Parathyroid adenoma (tissue), 2 donors: ENCODE measurements around the gene METTL27.
"Not testable (repeated sequence)": the region's sequence is repeated elsewhere in the genome, so short reads cannot be mapped to it uniquely, and the experiment has no call there.

Experiments used
- H2AFZ ChIP-seq: fragments of 300-600 bp; sonication (generic); one replicate; pipeline ENCODE4 v1.7.0; 2017; ENCODE audit warnings: antibody characterized with exemption, mild to moderate bottlenecking
- H3K27ac ChIP-seq: fragments of 300-600 bp; sonication (generic); one replicate; pipeline ENCODE4 v1.7.0; 2017
- H3K27me3 ChIP-seq: fragments of 300-600 bp; sonication (generic); one replicate; pipeline ENCODE4 v1.7.0; 2017; ENCODE audit warnings: low read length; ENCODE audit not compliant: control insufficient read depth, insufficient read depth
- H3K36me3 ChIP-seq: fragments of 300-600 bp; sonication (generic); one replicate; pipeline ENCODE4 v1.7.0; 2017; ENCODE audit warnings: low read length; ENCODE audit not compliant: control insufficient read depth, insufficient read depth
- H3K4me1 ChIP-seq: fragments of 300-600 bp; sonication (generic); one replicate; pipeline ENCODE4 v1.7.0; 2017; ENCODE audit warnings: control low read depth
- H3K4me2 ChIP-seq: fragments of 300-600 bp; sonication (generic); one replicate; pipeline ENCODE4 v1.7.0; 2017; ENCODE audit warnings: low read length
- H3K4me3 ChIP-seq: fragments of 300-600 bp; sonication (generic); one replicate; pipeline ENCODE4 v1.7.0; 2017; ENCODE audit warnings: low read depth, low read length
- H3K79me2 ChIP-seq: fragments of 300-600 bp; sonication (generic); one replicate; pipeline ENCODE4 v1.7.0; 2017; ENCODE audit warnings: control low read depth
- H3K9ac ChIP-seq: fragments of 300-600 bp; sonication (generic); one replicate; pipeline ENCODE4 v1.7.0; 2017; ENCODE audit warnings: mild to moderate bottlenecking
- H3K9me3 ChIP-seq: fragments of 300-600 bp; sonication (generic); one replicate; pipeline ENCODE4 v1.7.0; 2017; ENCODE audit warnings: low read length; ENCODE audit not compliant: control insufficient read depth
- TF ChIP-seq, protein P1 (sequence below): fragments of 300-600 bp; sonication (generic); IDR thresholded peaks from one replicate; pipeline ENCODE4 v1.7.0; 2017; ENCODE audit warnings: antibody characterized with exemption, mild to moderate bottlenecking
- donor health status: primary hyperparathyroidism.

Gene METTL27

DNA sequence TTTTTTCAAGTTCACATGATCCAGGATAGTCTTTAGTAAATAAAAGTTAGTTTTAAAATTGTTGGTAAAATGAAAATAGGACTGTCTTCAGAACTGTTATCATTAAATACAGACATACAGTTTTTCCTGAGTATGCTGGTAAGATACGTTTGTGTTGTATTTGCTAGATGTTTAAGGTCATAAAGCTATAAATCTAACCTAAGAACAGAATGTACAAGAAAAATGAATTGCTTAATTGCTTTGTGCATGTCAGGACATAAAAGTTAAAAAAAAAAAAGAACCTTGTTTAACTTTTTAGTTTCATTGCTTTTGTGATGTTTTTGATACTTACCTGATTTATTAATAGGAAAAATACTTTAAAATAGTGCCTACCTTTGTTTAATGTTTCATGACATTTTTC, 40.7 kb downstream of the METTL27 start:
- Histone ChIP-seq H3K9ac (no peak overlapping the region), H3K4me1 (no peaks in the 10 kb centered on the region), H3K4me2 (no peak overlapping the region), H2AFZ (no peak overlapping the region), H3K4me3 (no peak overlapping the region), H3K79me2 (no peaks in the 10 kb centered on the region), H3K9me3 (no peaks in the 10 kb centered on the region), H3K36me3 (no peaks in the 10 kb centered on the region), H3K27ac (no peak overlapping the region), H3K27me3 (no peaks in the 10 kb centered on the region)
- TF ChIP-seq, protein P1, sequence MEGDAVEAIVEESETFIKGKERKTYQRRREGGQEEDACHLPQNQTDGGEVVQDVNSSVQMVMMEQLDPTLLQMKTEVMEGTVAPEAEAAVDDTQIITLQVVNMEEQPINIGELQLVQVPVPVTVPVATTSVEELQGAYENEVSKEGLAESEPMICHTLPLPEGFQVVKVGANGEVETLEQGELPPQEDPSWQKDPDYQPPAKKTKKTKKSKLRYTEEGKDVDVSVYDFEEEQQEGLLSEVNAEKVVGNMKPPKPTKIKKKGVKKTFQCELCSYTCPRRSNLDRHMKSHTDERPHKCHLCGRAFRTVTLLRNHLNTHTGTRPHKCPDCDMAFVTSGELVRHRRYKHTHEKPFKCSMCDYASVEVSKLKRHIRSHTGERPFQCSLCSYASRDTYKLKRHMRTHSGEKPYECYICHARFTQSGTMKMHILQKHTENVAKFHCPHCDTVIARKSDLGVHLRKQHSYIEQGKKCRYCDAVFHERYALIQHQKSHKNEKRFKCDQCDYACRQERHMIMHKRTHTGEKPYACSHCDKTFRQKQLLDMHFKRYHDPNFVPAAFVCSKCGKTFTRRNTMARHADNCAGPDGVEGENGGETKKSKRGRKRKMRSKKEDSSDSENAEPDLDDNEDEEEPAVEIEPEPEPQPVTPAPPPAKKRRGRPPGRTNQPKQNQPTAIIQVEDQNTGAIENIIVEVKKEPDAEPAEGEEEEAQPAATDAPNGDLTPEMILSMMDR, result no peak

GRCh38 chr7:73799282-73800141, 42.8 kb downstream of the METTL27 start:
- Histone ChIP-seq H3K79me2 (no peaks in the 10 kb centered on the region), H3K9ac (no peak overlapping the region), H3K27ac (no peak overlapping the region), H3K27me3 (no peaks in the 10 kb centered on the region), H3K4me2 (no peak overlapping the region), H2AFZ (no peak overlapping the region), H3K9me3 (no peaks in the 10 kb centered on the region), H3K4me1 (no peaks in the 10 kb centered on the region), H3K36me3 (no peaks in the 10 kb centered on the region), H3K4me3 (no peak overlapping the region)
- TF ChIP-seq, protein P1, result no peak

GRCh38 chr7:73797176-73797575, 45.1 kb downstream of the METTL27 start:
- H3K4me2 ChIP-seq, H2AFZ ChIP-seq, H3K79me2 ChIP-seq, H3K9ac ChIP-seq, H3K4me3 ChIP-seq, H3K27ac ChIP-seq, H3K9me3 ChIP-seq, H3K27me3 ChIP-seq, H3K36me3 ChIP-seq: not testable (repeated sequence)
- H3K4me1 ChIP-seq, result peaks cover 13% of the 10 kb centered on the region

- not testable (repeated sequence) for H3K4me3 ChIP-seq
Observed at GRCh38 chr7:73796656-73797055, 45.7 kb downstream of the METTL27 start.

DNA sequence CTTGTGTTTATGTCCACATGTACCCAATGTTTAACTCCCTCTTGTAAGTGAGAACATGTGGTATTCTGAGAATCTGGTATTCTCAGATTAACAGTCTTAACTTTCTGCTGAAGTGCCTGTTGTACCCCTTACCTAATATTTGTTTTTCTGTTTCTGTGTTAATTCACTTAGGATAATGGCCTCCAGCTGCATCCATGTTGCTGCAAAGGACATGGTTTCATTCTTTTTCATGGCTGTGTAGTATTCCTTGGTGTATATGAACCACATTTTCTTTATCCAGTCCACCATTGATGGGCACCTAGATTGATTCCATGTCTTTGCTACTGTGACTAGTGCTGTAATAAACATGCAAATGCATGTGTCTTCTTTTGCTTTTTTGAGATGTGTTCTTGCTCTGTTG, 47.1 kb downstream of the METTL27 start:
- not testable (repeated sequence) for H3K36me3 ChIP-seq, H3K79me2 ChIP-seq, H3K9ac ChIP-seq, H2AFZ ChIP-seq, H3K4me2 ChIP-seq, H3K27me3 ChIP-seq, H3K27ac ChIP-seq, H3K9me3 ChIP-seq, H3K4me3 ChIP-seq
- peaks cover 13% of the 10 kb centered on the region for H3K4me1 ChIP-seq

More at GRCh38 chr7:73796656-73797055, 45.7 kb downstream of the METTL27 start:
- H3K36me3 ChIP-seq, H3K9ac ChIP-seq, H3K4me2 ChIP-seq, H3K9me3 ChIP-seq, H3K27me3 ChIP-seq, H2AFZ ChIP-seq, H3K79me2 ChIP-seq, H3K27ac ChIP-seq: not testable (repeated sequence)
- peaks cover 13% of the 10 kb centered on the region for H3K4me1 ChIP-seq

DNA sequence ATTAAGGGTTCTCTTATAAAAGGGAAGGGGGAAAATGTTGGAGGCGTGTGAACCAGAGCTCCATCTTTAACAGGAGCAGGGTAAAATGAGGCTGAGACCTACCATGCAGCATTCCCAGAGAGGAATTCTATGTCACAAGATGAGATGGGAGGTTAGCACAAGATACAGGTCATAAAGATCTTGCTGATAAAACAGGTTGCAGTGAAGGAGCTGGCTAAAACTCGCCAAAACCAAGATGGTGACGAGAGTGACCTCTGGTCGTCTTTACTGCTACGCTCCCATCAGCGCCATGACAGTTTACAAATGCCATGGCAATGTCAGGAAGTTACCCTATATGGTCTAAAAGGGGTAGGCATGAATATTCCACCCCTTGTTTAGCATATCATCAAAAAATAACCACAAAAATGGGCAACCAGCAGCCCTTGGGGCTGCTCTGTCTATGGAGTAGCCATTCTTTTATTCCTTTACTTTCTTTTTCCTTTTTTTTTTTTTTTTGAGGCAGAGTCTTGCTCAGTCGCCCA, 51.1 kb downstream of the METTL27 start:
- peaks cover 13% of the 10 kb centered on the region for H3K4me1 ChIP-seq
- H3K27me3 ChIP-seq, H3K9me3 ChIP-seq, H3K4me2 ChIP-seq, H3K36me3 ChIP-seq, H3K9ac ChIP-seq, H3K27ac ChIP-seq, H2AFZ ChIP-seq, H3K79me2 ChIP-seq, H3K4me3 ChIP-seq: not testable (repeated sequence)
